ENCODE data around the gene PLEKHA6.

GRCh38 chr1:204202481-204202880, 157.2 kb downstream of the PLEKHA6 start:
- TF ChIP-seq, protein P1, sequence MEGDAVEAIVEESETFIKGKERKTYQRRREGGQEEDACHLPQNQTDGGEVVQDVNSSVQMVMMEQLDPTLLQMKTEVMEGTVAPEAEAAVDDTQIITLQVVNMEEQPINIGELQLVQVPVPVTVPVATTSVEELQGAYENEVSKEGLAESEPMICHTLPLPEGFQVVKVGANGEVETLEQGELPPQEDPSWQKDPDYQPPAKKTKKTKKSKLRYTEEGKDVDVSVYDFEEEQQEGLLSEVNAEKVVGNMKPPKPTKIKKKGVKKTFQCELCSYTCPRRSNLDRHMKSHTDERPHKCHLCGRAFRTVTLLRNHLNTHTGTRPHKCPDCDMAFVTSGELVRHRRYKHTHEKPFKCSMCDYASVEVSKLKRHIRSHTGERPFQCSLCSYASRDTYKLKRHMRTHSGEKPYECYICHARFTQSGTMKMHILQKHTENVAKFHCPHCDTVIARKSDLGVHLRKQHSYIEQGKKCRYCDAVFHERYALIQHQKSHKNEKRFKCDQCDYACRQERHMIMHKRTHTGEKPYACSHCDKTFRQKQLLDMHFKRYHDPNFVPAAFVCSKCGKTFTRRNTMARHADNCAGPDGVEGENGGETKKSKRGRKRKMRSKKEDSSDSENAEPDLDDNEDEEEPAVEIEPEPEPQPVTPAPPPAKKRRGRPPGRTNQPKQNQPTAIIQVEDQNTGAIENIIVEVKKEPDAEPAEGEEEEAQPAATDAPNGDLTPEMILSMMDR (IDR thresholded peaks at IDR 0.05) = no peak
- TF ChIP-seq POLR2AphosphoS5 (IDR thresholded peaks at IDR 0.05) (no peak), EP300 (IDR thresholded peaks at IDR 0.05) (no peak)
